ENCODE data around the gene PIGW.

PIGW gene, protein sequence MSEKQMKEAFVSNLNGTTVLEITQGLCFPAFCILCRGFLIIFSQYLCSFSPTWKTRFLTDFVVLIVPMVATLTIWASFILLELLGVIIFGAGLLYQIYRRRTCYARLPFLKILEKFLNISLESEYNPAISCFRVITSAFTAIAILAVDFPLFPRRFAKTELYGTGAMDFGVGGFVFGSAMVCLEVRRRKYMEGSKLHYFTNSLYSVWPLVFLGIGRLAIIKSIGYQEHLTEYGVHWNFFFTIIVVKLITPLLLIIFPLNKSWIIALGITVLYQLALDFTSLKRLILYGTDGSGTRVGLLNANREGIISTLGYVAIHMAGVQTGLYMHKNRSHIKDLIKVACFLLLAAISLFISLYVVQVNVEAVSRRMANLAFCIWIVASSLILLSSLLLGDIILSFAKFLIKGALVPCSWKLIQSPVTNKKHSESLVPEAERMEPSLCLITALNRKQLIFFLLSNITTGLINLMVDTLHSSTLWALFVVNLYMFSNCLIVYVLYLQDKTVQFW

GRCh38 chr17:36534840-36535668, at the start of gene PIGW, which contains the start of gene MYO19:
TSS of gene PIGW (plus strand) at chr17:36534987. CDS start at chr17:36537102, 2,115 bp downstream.
TSS of gene MYO19 (minus strand) at chr17:36534868. CDS start at chr17:36532538, 2,330 bp downstream.
- DNase-seq (ENCODE audit: low spot score), result peak; percentile 93

DNA sequence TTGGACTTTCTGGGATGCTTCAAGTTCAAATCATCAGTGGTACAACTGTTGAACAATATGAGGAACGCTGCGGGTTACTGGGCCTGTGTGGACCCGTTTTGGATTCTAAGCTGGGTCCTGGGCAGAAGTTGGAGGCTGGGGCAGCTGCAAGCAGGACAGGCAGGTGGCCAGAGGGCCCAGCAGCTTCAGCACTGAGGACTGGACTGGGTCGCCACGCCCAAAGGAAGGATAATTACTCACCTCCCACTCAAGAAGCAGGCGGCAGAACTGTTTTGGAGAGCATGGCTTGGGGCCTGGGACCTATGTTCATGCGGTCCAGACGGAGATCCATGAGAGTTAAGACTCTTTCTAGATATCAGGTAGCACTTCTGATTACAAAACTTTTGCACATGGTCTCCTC, 49.8 kb upstream of the PIGW start:
- no peak for DNase-seq (ENCODE audit: low spot score)

DNA sequence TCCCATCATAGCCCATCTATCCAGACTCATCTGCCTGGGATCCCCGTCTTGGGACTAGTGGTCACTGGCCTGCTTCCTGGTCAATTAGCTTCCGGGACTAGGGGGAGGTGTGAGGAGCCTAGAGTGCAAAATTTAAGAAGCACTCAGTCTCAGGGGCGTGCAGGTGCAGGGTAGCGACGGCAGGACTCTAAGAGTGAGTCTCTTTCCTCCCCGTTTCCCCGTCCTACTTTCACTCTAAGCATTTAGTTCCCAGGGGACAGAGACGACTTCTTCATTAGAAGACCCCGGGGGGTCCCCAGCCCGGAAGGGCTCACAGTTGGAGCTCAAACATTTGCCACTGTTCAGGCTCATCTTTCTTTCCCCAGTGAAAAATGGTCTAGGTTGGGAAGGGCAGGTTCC, 49.0 kb upstream of the PIGW start:
- peak; percentile 56 for DNase-seq (ENCODE audit: low spot score)

- DNase-seq (ENCODE audit: low spot score), result peak; percentile 95
These were observed 48.3 kb upstream of the PIGW start, which contains the start of gene ZNHIT3 for GRCh38 chr17:36486204-36487194. TSS of gene ZNHIT3 (plus strand) at chr17:36486681. CDS start at chr17:36486700, 19 bp downstream.

DNA sequence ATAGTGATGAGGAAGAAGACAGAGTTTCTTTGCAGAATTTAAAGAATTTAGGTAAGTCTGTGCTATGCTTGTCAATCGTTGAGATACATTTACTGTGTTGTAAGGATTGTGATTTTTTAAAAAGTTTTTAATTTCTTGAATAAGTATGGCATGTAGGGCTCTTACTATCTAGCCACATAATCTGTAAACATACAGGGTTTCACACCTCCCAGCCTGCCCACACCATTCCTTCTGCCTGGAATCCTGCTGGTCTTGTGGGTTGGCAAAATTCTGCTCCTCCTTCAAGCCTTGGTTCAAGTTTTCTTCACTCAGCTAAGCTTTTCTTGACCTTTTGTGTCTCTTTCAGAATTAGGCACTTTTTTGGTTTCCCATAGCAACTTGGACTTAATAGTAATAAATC, 40.8 kb upstream of the PIGW start:
- no peak for DNase-seq (ENCODE audit: low spot score)

DNA sequence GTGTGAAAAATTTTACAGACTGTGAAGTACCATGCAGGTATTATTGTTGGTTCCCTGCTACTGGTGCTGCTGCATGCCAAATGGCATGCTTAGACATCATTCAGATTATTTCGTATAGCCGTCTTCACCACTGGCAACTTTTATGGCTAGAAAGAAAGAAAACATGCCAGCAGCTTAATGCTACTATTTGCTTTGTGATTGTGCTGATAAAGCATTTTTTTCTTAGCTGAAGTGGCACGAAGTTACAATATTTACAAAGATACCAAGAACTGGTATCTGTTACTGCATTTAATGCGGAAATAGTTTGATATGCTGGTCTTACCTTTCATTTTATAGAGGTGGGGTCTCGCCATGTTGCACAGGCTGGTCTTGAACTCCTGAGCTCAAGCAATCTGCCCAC, 40.1 kb upstream of the PIGW start:
- DNase-seq (ENCODE audit: low spot score), result no peak

- no peak for DNase-seq (ENCODE audit: low spot score)
These were observed 39.7 kb upstream of the PIGW start for GRCh38 chr17:36495076-36495578.

- DNase-seq (ENCODE audit: low spot score), result no peak
These were observed 38.6 kb upstream of the PIGW start for GRCh38 chr17:36496018-36496789.

GRCh38 chr17:36498155-36498554, 36.6 kb upstream of the PIGW start:
- DNase-seq (ENCODE audit: low spot score), result no peak

DNA sequence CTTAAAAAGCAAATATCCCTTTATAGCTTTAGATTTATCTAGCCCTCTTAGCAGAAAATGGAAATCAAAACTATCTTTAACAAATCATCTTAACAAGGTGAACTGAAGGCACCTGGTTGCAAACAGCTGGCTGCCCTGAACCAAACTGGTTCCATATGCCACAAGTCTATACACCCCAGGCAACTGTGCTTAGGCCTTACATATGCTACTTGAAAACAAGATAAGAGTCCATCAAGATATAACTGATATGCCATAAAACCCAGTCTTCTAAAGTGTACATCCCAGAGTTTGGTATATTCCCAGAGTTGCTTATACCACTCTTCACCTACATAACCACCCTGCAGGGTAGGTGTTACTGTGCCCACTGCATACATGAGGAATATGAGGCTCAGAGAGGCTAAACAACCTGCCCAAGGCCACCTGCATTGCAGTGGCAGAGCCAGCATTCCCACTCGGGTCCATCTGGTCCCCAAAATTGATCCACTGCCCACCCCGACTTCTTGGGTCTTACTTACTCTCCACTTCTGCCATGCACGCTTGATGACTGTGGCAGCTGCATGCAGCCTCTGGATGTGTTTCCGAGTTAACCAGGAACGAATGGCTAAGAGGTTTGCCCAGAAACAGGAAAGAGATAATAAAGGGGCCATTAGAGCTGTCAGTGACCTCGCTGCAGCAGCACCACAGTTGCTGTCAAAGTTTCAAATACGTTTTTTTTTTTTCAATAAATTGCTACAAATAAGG, 36.1 kb upstream of the PIGW start:
- no peak for DNase-seq (ENCODE audit: low spot score)

- no peak for DNase-seq (ENCODE audit: low spot score)
These were observed 34.0 kb upstream of the PIGW start for GRCh38 chr17:36500745-36501225.

GRCh38 chr17:36501351-36501750, 33.4 kb upstream of the PIGW start:
- DNase-seq (ENCODE audit: low spot score), result no peak

GRCh38 chr17:36501963-36502362, 32.8 kb upstream of the PIGW start:
- DNase-seq (ENCODE audit: low spot score), result no peak

DNA sequence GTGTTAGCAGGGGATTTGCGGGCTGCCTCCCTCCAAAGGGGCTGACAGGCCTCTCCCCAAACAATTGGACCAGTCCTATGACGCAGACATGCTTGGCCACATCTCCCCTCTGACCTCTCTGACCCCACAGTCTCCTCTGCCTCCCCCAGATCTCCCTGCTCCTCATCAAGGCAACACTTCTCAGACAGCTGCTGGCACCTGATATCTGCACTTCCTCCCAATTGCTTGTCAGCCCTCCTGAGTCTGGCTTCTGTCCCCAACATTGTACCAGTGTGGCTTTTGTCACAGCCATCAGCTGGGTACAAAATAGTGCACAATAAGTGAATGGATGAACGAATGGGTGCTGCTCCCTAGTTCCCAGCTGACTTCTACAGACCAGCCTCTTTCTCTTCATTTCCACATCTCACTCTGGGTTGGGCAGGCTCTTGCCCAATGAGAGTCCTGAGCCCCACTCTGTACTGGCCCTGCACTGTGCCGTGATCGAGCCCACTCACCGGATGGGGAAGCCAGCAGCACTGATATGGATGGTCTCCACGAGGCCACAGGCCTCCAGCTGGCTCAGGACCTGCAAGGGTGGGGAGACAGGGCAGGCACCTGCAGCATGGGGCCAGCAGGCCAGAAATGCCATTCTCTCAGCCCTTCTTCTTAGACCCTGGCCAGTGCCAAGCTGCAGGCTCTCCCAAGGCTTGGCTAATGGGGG, 31.2 kb upstream of the PIGW start:
- no peak for DNase-seq (ENCODE audit: low spot score)

- no peak for DNase-seq (ENCODE audit: low spot score)
These were observed 30.6 kb upstream of the PIGW start for GRCh38 chr17:36504156-36504545.

- no peak for DNase-seq (ENCODE audit: low spot score)
These were observed 29.6 kb upstream of the PIGW start for GRCh38 chr17:36505171-36505570.

DNA sequence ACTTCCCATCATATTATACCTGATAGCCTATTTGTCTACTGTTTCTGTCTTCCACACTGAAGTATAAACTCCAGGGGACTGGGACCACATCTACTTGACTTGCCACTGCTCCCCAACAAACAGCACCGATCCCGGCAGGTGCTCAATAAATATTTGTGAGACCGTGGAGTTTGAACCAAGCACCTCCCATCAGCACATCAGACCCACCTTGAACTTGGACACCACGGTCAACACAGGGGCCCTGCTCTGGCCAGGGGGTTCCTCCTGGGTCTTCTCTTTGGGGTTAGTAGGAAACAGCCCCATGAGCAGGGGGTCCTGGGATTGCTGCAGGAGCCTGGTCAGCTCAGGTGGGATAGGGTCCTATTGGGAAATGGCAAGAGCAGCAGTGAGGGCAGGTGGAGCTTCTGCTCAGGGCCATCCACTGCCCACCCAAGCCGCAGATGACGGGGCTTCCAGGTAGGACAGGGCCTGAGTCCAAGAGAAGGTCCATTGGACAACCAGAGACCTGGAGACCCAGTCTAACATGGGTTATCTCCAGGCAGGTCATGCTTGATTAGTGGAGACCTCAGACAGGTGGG, 28.4 kb upstream of the PIGW start:
- no peak for DNase-seq (ENCODE audit: low spot score)

- DNase-seq (ENCODE audit: low spot score), result no peak
These were observed 28.0 kb upstream of the PIGW start for GRCh38 chr17:36506831-36507230.

DNA sequence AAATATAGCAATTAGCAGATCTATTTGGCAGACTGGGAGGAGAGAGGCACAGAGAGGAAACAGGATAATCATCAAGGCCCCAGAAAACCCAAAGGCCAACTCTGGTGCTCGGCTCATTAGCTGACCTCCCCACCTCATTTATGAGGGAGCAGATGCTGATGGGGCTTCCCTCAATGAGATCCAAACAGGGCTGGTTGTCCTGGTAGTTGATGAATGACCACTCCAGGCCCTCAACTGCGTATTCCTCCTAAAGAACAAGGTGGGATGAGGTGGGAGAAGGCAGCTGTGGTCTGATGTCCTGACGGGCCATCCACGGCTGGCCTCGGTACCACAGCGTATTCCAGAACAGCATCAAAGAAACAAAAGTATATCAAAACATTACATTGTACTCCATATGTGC, 27.5 kb upstream of the PIGW start:
- no peak for DNase-seq (ENCODE audit: low spot score)
